ENCODE measurements around the gene KIRREL1.
A peak's percentile ranks its signal among the peaks of the same experiment; 100 is the strongest.

KIRREL1 gene

GRCh38 chr1:158037008-158037865, 43.8 kb downstream of the KIRREL1 start:
- no peak for DNase-seq

GRCh38 chr1:158037866-158038359, 44.5 kb downstream of the KIRREL1 start:
- no peak for DNase-seq

GRCh38 chr1:158038793-158039192, 45.3 kb downstream of the KIRREL1 start:
- no peak for DNase-seq

GRCh38 chr1:158039380-158039779, 45.9 kb downstream of the KIRREL1 start:
- no peak for DNase-seq

- DNase-seq, result no peak
Measured at GRCh38 chr1:158040323-158040722, 46.9 kb downstream of the KIRREL1 start.

- DNase-seq, result no peak
Measured at GRCh38 chr1:158043232-158043631, 49.8 kb downstream of the KIRREL1 start.

GRCh38 chr1:158045639-158046038, 52.2 kb downstream of the KIRREL1 start:
- DNase-seq, result no peak

- no peak for DNase-seq
Measured at GRCh38 chr1:158046715-158047510, 53.5 kb downstream of the KIRREL1 start.

- DNase-seq, result no peak
Measured at GRCh38 chr1:158048371-158049067, 55.1 kb downstream of the KIRREL1 start.

GRCh38 chr1:158049853-158050252, 56.4 kb downstream of the KIRREL1 start:
- no peak for DNase-seq

- DNase-seq, result no peak
Measured at GRCh38 chr1:158053276-158053675, 59.8 kb downstream of the KIRREL1 start.

GRCh38 chr1:158054721-158055120, 61.3 kb downstream of the KIRREL1 start:
- no peak for DNase-seq

GRCh38 chr1:158055854-158056253, 62.4 kb downstream of the KIRREL1 start:
- no peak for DNase-seq

GRCh38 chr1:158056498-158056897, 63.1 kb downstream of the KIRREL1 start:
- DNase-seq, result no peak

- no peak for DNase-seq
Measured at GRCh38 chr1:158058237-158058985, 65.0 kb downstream of the KIRREL1 start.

GRCh38 chr1:158059984-158060383, 66.5 kb downstream of the KIRREL1 start:
- DNase-seq, result no peak

GRCh38 chr1:158062174-158062573, 68.7 kb downstream of the KIRREL1 start:
- no peak for DNase-seq

- DNase-seq, result no peak
Measured at GRCh38 chr1:158067662-158068061, 74.2 kb downstream of the KIRREL1 start.

GRCh38 chr1:158068918-158069317, 75.5 kb downstream of the KIRREL1 start:
- DNase-seq, result no peak

- DNase-seq, result no peak
Measured at GRCh38 chr1:158071138-158071537, 77.7 kb downstream of the KIRREL1 start.

- peak; percentile 18 for DNase-seq
Measured at GRCh38 chr1:158075078-158075477, 81.6 kb downstream of the KIRREL1 start.

- no peak for DNase-seq
Measured at GRCh38 chr1:158076441-158076840, 83.0 kb downstream of the KIRREL1 start.
